AG10803 (cell line): ENCODE data around the gene CYSLTR2.
"Not testable (repeated sequence)": the region's sequence is repeated elsewhere in the genome, so short reads cannot be mapped to it uniquely, and the experiment has no call there.

Experiments used
- DNase-seq: peaks from one replicate; pipeline ENCODE4 v3.0.0; 2010; ENCODE audit warnings: low read depth
- H3K4me3 ChIP-seq: 2 replicates; pipeline ENCODE4 v1.5.1; 2011; ENCODE audit warnings: mild to moderate bottlenecking, low read length, control low read depth
- CTCF ChIP-seq: conservative IDR thresholded peaks from 2 replicates; pipeline ENCODE4 v1.5.1; 2011; ENCODE audit warnings: mild to moderate bottlenecking, low read length, control low read depth, inconsistent platforms

Gene CYSLTR2

GRCh38 chr13:48682436-48682835 lies 28.7 kb downstream of the CYSLTR2 start:
- no peak for TF ChIP-seq CTCF
- DNase-seq: no peak
- no peak overlapping the region for H3K4me3 ChIP-seq

- no peak overlapping the region for H3K4me3 ChIP-seq
- TF ChIP-seq CTCF: no peak
- DNase-seq: no peak
These were observed 33.0 kb downstream of the CYSLTR2 start for GRCh38 chr13:48686636-48687210.

GRCh38 chr13:48687249-48687648 lies 33.5 kb downstream of the CYSLTR2 start:
- no peak for DNase-seq
- no peak for TF ChIP-seq CTCF
- H3K4me3 ChIP-seq: no peak overlapping the region

GRCh38 chr13:48693998-48694397 lies 40.3 kb downstream of the CYSLTR2 start:
- TF ChIP-seq CTCF: no peak
- H3K4me3 ChIP-seq: no peak overlapping the region
- no peak for DNase-seq

GRCh38 chr13:48695776-48696175 lies 42.0 kb downstream of the CYSLTR2 start:
- DNase-seq: no peak
- TF ChIP-seq CTCF: no peak

GRCh38 chr13:48696676-48697075 lies 42.9 kb downstream of the CYSLTR2 start:
- H3K4me3 ChIP-seq, DNase-seq: not testable (repeated sequence)

More at GRCh38 chr13:48695776-48696175, 42.0 kb downstream of the CYSLTR2 start:
- no peak overlapping the region for H3K4me3 ChIP-seq

- TF ChIP-seq CTCF: no peak
- DNase-seq: no peak
- no peak overlapping the region for H3K4me3 ChIP-seq
These were observed 53.7 kb downstream of the CYSLTR2 start for GRCh38 chr13:48707405-48707804.

- TF ChIP-seq CTCF: no peak
- no peak overlapping the region for H3K4me3 ChIP-seq
- no peak for DNase-seq
These were observed 55.0 kb downstream of the CYSLTR2 start for GRCh38 chr13:48708764-48709163.
